ENCODE measurements around the gene PNLIPRP2.

The PNLIPRP2 gene

GRCh38 chr10:116612107-116612769 is 8.5 kb upstream of the PNLIPRP2 start:
- FAIRE-seq = no peak
- DNase-seq (ENCODE audit: insufficient read length, low spot score) = no peak

- DNase-seq (ENCODE audit: insufficient read length, low spot score) (no peak), FAIRE-seq (no peak)
These were observed 7.3 kb upstream of the PNLIPRP2 start for GRCh38 chr10:116613471-116613870.

GRCh38 chr10:116614796-116615195 is 6.0 kb upstream of the PNLIPRP2 start:
- FAIRE-seq = no peak
- no peak for DNase-seq (ENCODE audit: insufficient read length, low spot score)

GRCh38 chr10:116615199-116615776 is 5.5 kb upstream of the PNLIPRP2 start:
- no peak for FAIRE-seq
- DNase-seq (ENCODE audit: insufficient read length, low spot score) = no peak

- no peak for FAIRE-seq
- no peak for DNase-seq (ENCODE audit: insufficient read length, low spot score)
These were observed 723 bp downstream of the PNLIPRP2 start for GRCh38 chr10:116621476-116621875.

- FAIRE-seq = no peak
- no peak for DNase-seq (ENCODE audit: insufficient read length, low spot score)
These were observed 1.3 kb downstream of the PNLIPRP2 start for GRCh38 chr10:116621934-116622655.

GRCh38 chr10:116625845-116626244 is 5.1 kb downstream of the PNLIPRP2 start:
- no peak for DNase-seq (ENCODE audit: insufficient read length, low spot score)
- FAIRE-seq = no peak

GRCh38 chr10:116626815-116627214 is 6.1 kb downstream of the PNLIPRP2 start:
- FAIRE-seq (no peak), DNase-seq (ENCODE audit: insufficient read length, low spot score) (no peak)

GRCh38 chr10:116627386-116627933 is 6.7 kb downstream of the PNLIPRP2 start:
- DNase-seq (ENCODE audit: insufficient read length, low spot score) (no peak), FAIRE-seq (no peak)

- FAIRE-seq (no peak), DNase-seq (ENCODE audit: insufficient read length, low spot score) (no peak)
These were observed 8.6 kb downstream of the PNLIPRP2 start for GRCh38 chr10:116629340-116629739.

- DNase-seq (ENCODE audit: insufficient read length, low spot score) (no peak), FAIRE-seq (no peak)
These were observed 9.3 kb downstream of the PNLIPRP2 start for GRCh38 chr10:116630020-116630419.

- FAIRE-seq = no peak
- no peak for DNase-seq (ENCODE audit: insufficient read length, low spot score)
These were observed 11.1 kb downstream of the PNLIPRP2 start for GRCh38 chr10:116631871-116632295.

GRCh38 chr10:116632596-116633215 is 12.0 kb downstream of the PNLIPRP2 start:
- FAIRE-seq = no peak
- no peak for DNase-seq (ENCODE audit: insufficient read length, low spot score)

GRCh38 chr10:116633216-116633600 is 12.5 kb downstream of the PNLIPRP2 start:
- DNase-seq (ENCODE audit: insufficient read length, low spot score) (no peak), FAIRE-seq (no peak)

- no peak for FAIRE-seq
- no peak for DNase-seq (ENCODE audit: insufficient read length, low spot score)
These were observed 13.6 kb downstream of the PNLIPRP2 start for GRCh38 chr10:116634126-116634975.

GRCh38 chr10:116636385-116636784 is 15.6 kb downstream of the PNLIPRP2 start:
- FAIRE-seq (no peak), DNase-seq (ENCODE audit: insufficient read length, low spot score) (no peak)

GRCh38 chr10:116636976-116637375 is 16.2 kb downstream of the PNLIPRP2 start:
- DNase-seq (ENCODE audit: insufficient read length, low spot score) = no peak
- no peak for FAIRE-seq

- DNase-seq (ENCODE audit: insufficient read length, low spot score) (no peak), FAIRE-seq (no peak)
These were observed 17.1 kb downstream of the PNLIPRP2 start for GRCh38 chr10:116637830-116638229.

GRCh38 chr10:116646502-116646901 is 25.7 kb downstream of the PNLIPRP2 start:
- no peak for FAIRE-seq
- no peak for DNase-seq (ENCODE audit: insufficient read length, low spot score)

GRCh38 chr10:116648903-116649302 is 28.1 kb downstream of the PNLIPRP2 start:
- DNase-seq (ENCODE audit: insufficient read length, low spot score) (no peak), FAIRE-seq (no peak)

Measured in HTR-8/SVneo (cell line).